ENCODE data around the gene POPDC2.

The POPDC2 gene, protein sequence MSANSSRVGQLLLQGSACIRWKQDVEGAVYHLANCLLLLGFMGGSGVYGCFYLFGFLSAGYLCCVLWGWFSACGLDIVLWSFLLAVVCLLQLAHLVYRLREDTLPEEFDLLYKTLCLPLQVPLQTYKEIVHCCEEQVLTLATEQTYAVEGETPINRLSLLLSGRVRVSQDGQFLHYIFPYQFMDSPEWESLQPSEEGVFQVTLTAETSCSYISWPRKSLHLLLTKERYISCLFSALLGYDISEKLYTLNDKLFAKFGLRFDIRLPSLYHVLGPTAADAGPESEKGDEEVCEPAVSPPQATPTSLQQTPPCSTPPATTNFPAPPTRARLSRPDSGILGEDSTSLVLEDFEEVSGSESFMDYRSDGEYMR

DNA sequence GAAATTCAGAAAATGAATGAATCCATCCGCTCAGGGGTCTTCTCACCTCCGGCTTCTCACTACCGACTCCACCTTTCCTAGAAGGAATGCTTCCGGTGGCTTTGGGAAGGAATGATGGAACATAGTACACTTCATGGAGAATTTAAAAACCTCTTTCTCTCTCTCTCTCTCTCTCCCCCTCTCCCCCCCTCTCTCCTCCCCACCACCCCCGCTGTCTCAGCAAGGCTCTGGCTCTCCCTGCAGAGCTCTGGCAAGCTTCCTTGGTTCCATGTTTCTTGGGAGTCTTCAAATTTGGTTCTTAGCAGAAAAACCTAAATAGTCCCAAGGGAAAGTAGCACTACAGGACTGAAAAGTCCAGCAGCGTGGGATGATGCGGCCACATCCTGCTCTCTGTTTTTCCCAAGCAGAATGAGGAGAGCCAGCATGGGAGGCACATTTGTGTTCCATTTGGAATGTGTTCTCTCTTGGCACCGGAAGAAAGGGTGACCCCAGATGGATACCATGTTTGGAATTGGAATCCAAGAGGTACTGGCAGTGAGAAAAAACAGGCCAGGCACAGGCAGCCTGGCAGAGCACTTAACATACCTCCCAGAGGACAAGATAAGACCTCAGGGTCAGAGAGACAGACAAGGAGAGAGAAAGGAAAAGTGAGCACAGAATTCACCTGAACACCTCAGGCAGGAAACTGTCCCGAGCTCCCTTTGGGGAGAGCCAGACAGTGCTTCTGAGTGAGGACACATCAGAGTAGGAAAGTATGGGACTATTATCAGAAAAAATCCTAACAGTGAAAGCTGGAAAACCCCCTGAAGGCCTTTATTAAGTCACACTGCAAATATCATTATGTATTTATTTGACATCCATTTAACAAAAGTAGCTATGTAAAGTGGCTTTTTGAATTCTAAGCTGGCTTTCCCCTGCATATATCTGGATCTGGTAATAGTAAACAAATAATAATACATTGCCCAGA lies at the start of gene POPDC2:
TSS of gene POPDC2 (minus strand) at position 116 of the 967 bp plus-strand sequence. CDS start 166 bp downstream, outside the sequence.
- TF ChIP-seq ZFP3 (CRISPR knock-in tag; IDR thresholded peaks at IDR 0.05): no peak
- peak; percentile 99 for TF ChIP-seq ISL1 (CRISPR knock-in tag; IDR thresholded peaks at IDR 0.05)
- TF ChIP-seq ZNF8 (CRISPR knock-in tag; IDR thresholded peaks at IDR 0.05): no peak; the same call in 1 of the 2 replicates
- peak; percentile 85 for TF ChIP-seq CREB5 (CRISPR knock-in tag; IDR thresholded peaks at IDR 0.05; ENCODE audit: low read depth)
- TF ChIP-seq OSR1 (CRISPR knock-in tag; IDR thresholded peaks at IDR 0.05): 0 out of 2 replicates have a peak, but pooled peaks have one; percentile 37
- TF ChIP-seq, protein P1, sequence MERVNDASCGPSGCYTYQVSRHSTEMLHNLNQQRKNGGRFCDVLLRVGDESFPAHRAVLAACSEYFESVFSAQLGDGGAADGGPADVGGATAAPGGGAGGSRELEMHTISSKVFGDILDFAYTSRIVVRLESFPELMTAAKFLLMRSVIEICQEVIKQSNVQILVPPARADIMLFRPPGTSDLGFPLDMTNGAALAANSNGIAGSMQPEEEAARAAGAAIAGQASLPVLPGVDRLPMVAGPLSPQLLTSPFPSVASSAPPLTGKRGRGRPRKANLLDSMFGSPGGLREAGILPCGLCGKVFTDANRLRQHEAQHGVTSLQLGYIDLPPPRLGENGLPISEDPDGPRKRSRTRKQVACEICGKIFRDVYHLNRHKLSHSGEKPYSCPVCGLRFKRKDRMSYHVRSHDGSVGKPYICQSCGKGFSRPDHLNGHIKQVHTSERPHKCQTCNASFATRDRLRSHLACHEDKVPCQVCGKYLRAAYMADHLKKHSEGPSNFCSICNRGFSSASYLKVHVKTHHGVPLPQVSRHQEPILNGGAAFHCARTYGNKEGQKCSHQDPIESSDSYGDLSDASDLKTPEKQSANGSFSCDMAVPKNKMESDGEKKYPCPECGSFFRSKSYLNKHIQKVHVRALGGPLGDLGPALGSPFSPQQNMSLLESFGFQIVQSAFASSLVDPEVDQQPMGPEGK (CRISPR knock-in tag; IDR thresholded peaks at IDR 0.05; ENCODE audit: borderline replicate concordance): no peak
- TF ChIP-seq ZFP30 (CRISPR knock-in tag; IDR thresholded peaks at IDR 0.05): peak; percentile 34; the same call in 1 of the 2 replicates
- TF ChIP-seq TCF4 (CRISPR knock-in tag; IDR thresholded peaks at IDR 0.05; ENCODE audit: borderline replicate concordance): peak; percentile 96
- no peak for TF ChIP-seq BACH2 (CRISPR knock-in tag; IDR thresholded peaks at IDR 0.05; ENCODE audit: borderline replicate concordance)
- TF ChIP-seq GLIS3 (CRISPR knock-in tag; IDR thresholded peaks at IDR 0.05): peak; percentile 94; the same call in 1 of the 2 replicates
- TF ChIP-seq CSDC2 (CRISPR knock-in tag; IDR thresholded peaks at IDR 0.05): peak; percentile 90
- TF ChIP-seq SNAI2 (CRISPR knock-in tag; IDR thresholded peaks at IDR 0.05): peak; percentile 72; the same call in 1 of the 2 replicates
- peak; percentile 59; the same call in 1 of the 2 replicates for TF ChIP-seq RARB (CRISPR knock-in tag; IDR thresholded peaks at IDR 0.05)
- TF ChIP-seq TOX (CRISPR knock-in tag; IDR thresholded peaks at IDR 0.05; ENCODE audit: borderline replicate concordance): no peak; the same call in 1 of the 2 replicates
- TF ChIP-seq PPARA (CRISPR knock-in tag; IDR thresholded peaks at IDR 0.05; ENCODE audit: borderline replicate concordance): no peak
- TF ChIP-seq ZNF565 (CRISPR knock-in tag; conservative IDR thresholded peaks at IDR 0.05; ENCODE audit: low read depth): no peak
- peak; percentile 95 for TF ChIP-seq TSHZ2 (CRISPR knock-in tag; IDR thresholded peaks at IDR 0.05)
- TF ChIP-seq ZNF70 (CRISPR knock-in tag; IDR thresholded peaks at IDR 0.05): no peak
- peak; percentile 22; the same call in 1 of the 2 replicates for TF ChIP-seq POU6F1 (CRISPR knock-in tag; IDR thresholded peaks at IDR 0.05; ENCODE audit: borderline replicate concordance, low read depth)
- peak; percentile 80; the same call in 1 of the 2 replicates for TF ChIP-seq ESRRG (CRISPR knock-in tag; IDR thresholded peaks at IDR 0.05)
- TF ChIP-seq ZC3H10 (CRISPR knock-in tag; IDR thresholded peaks at IDR 0.05): no peak
- TF ChIP-seq ARNTL (CRISPR knock-in tag; IDR thresholded peaks at IDR 0.05; ENCODE audit: borderline replicate concordance, low read depth): no peak
- TF ChIP-seq, protein P2, sequence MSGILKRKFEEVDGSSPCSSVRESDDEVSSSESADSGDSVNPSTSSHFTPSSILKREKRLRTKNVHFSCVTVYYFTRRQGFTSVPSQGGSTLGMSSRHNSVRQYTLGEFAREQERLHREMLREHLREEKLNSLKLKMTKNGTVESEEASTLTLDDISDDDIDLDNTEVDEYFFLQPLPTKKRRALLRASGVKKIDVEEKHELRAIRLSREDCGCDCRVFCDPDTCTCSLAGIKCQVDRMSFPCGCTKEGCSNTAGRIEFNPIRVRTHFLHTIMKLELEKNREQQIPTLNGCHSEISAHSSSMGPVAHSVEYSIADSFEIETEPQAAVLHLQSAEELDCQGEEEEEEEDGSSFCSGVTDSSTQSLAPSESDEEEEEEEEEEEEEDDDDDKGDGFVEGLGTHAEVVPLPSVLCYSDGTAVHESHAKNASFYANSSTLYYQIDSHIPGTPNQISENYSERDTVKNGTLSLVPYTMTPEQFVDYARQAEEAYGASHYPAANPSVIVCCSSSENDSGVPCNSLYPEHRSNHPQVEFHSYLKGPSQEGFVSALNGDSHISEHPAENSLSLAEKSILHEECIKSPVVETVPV (CRISPR knock-in tag; IDR thresholded peaks at IDR 0.05): peak; percentile 87

More for the DNA sequence above, at the start of gene POPDC2:
- peak; percentile 65 for ATAC-seq
